HL-60 (cell line): ENCODE data around the gene ASTN2.

Experiments used
- DNase-seq, 2 experiments: peaks; one replicate each; pipeline ENCODE4 v3.0.0-alpha.2; 2010 to 2020; ENCODE audit warnings: low read depth in 1 of 2, low spot score in 1 of 2
- H3K27ac ChIP-seq: fragments of 250-450 bp; sonication (Bioruptor Pico); replicated peaks from 2 replicates; pipeline ENCODE4 v1.5.1; 2020; ENCODE audit warnings: mild to moderate bottlenecking, moderate library complexity
- H3K27me3 ChIP-seq: fragments of 250-450 bp; sonication (Bioruptor Pico); 2 replicates; pipeline ENCODE4 v1.5.1; 2021; ENCODE audit warnings: mild to moderate bottlenecking, moderate library complexity; ENCODE audit not compliant: insufficient read depth, poor library complexity, severe bottlenecking
- H3K4me3 ChIP-seq: replicated peaks from 2 replicates; pipeline ENCODE4 v1.5.1; 2011; ENCODE audit warnings: mild to moderate bottlenecking, control low read depth, low read length; ENCODE audit not compliant: insufficient read depth
- CTCF ChIP-seq: IDR thresholded peaks from one replicate; pipeline ENCODE4 v1.5.1; 2011; ENCODE audit warnings: low read length, control low read depth, inconsistent platforms; ENCODE audit not compliant: insufficient read depth
- GABPA ChIP-seq: IDR thresholded peaks from 2 replicates; pipeline ENCODE4 v1.6.1; 2012; ENCODE audit warnings: low read depth
- POLR2AphosphoS5 ChIP-seq: IDR thresholded peaks from 2 replicates; pipeline ENCODE4 v1.6.1; 2012; ENCODE audit warnings: low read depth
- REST ChIP-seq: IDR thresholded peaks from 2 replicates; pipeline ENCODE4 v1.6.1; 2012; ENCODE audit warnings: low read depth; ENCODE audit not compliant: insufficient replicate concordance
- SPI1 ChIP-seq: IDR thresholded peaks from 2 replicates; pipeline ENCODE4 v1.6.1; 2012; ENCODE audit warnings: low read depth, mild to moderate bottlenecking, borderline replicate concordance

ASTN2 gene

GRCh38 chr9:116632990-116633838 lies 781.6 kb downstream of the ASTN2 start:
- Histone ChIP-seq H3K27me3 (no peaks in the 10 kb centered on the region), H3K4me3 (no peak overlapping the region), H3K27ac (no peak overlapping the region)
- TF ChIP-seq GABPA, result no peak
- TF ChIP-seq SPI1, result no peak
- no peak for TF ChIP-seq CTCF
- no peak for TF ChIP-seq REST
- no peak for TF ChIP-seq POLR2AphosphoS5
- no peak for DNase-seq

- no peak overlapping the region for H3K4me3 ChIP-seq
- DNase-seq, result no peak
- no peak for TF ChIP-seq REST
- no peak for TF ChIP-seq SPI1
- TF ChIP-seq CTCF, result no peak
- no peak for TF ChIP-seq GABPA
- no peak for TF ChIP-seq POLR2AphosphoS5
- no peaks in the 10 kb centered on the region for H3K27me3 ChIP-seq
- H3K27ac ChIP-seq, result no peak overlapping the region
Observed at GRCh38 chr9:116629634-116630033, 785.2 kb downstream of the ASTN2 start.

GRCh38 chr9:116628716-116629115 lies 786.1 kb downstream of the ASTN2 start:
- H3K27ac ChIP-seq, result no peak overlapping the region
- no peak overlapping the region for H3K4me3 ChIP-seq
- no peak for DNase-seq
- TF ChIP-seq CTCF, result no peak
- no peak for TF ChIP-seq GABPA
- no peak for TF ChIP-seq POLR2AphosphoS5
- TF ChIP-seq REST, result no peak
- H3K27me3 ChIP-seq, result no peaks in the 10 kb centered on the region
